ENCODE data around the gene S100A1. TPM values are rescaled to one million over a fixed set of nuclear protein-coding genes. Genes with fewer than 3 reads are reported as not detected.
"Not testable (repeated sequence)": the region's sequence is repeated elsewhere in the genome, so short reads cannot be mapped to it uniquely, and the experiment has no call there.

The S100A1 gene
- total RNA-seq, 1 experiment from 2014 or later, result 1.3 TPM

GRCh38 chr1:153670859-153671627, 42.8 kb downstream of the S100A1 start, which contains the start of gene ILF2 (continued):
- TF ChIP-seq ERG (CRISPR knock-in tag; IDR thresholded peaks at IDR 0.05), result no peak
- TF ChIP-seq TP53 (CRISPR knock-in tag; IDR thresholded peaks at IDR 0.05), result no peak
- 0 out of 2 replicates have a peak, but pooled peaks have one; percentile 12 for TF ChIP-seq E2F5 (CRISPR knock-in tag; IDR thresholded peaks at IDR 0.05)
- TF ChIP-seq ATF3 (CRISPR knock-in tag; conservative IDR thresholded peaks at IDR 0.05), result no peak
- no peak for TF ChIP-seq FOXP4 (CRISPR knock-in tag; IDR thresholded peaks at IDR 0.05)
- no peak; the same call in 1 of the 2 replicates for TF ChIP-seq EMX1 (CRISPR knock-in tag; IDR thresholded peaks at IDR 0.05)
- no peak for TF ChIP-seq PRRX2 (CRISPR knock-in tag; IDR thresholded peaks at IDR 0.05)
- TF ChIP-seq TCF7 (CRISPR knock-in tag; IDR thresholded peaks at IDR 0.05; ENCODE audit: low read depth), result no peak
- TF ChIP-seq FOXK1 (CRISPR knock-in tag; IDR thresholded peaks at IDR 0.05), result peak; percentile 74
- no peak for TF ChIP-seq GABPB1 (CRISPR knock-in tag; IDR thresholded peaks at IDR 0.05)
- no peak for TF ChIP-seq KAT7 (CRISPR knock-in tag; IDR thresholded peaks at IDR 0.05; ENCODE audit: borderline replicate concordance)
- no peak for TF ChIP-seq SOX15 (CRISPR knock-in tag; IDR thresholded peaks at IDR 0.05)
- TF ChIP-seq FOXP1 (CRISPR knock-in tag; IDR thresholded peaks at IDR 0.05; ENCODE audit: borderline replicate concordance), result no peak
- no peak for TF ChIP-seq E2F1 (CRISPR knock-in tag; IDR thresholded peaks at IDR 0.05)

GRCh38 chr1:153671628-153672353, 43.6 kb downstream of the S100A1 start:
- DNase-seq (ENCODE audit: low spot score), result peak; percentile 37
- Mint-ChIP-seq H3K36me3 (peaks cover 36% of the 10 kb centered on the region), H3K4me1 (peaks cover 14% of the 10 kb centered on the region)
- not testable (repeated sequence) for H3K9me3 Mint-ChIP-seq; H3K27ac Mint-ChIP-seq; H3K4me3 Mint-ChIP-seq; H3K27me3 Mint-ChIP-seq (ENCODE audit: low read depth); ATAC-seq
- CTCF ChIA-PET, result interaction anchor here (0.8 to 1.7 kb wide), 7 partner anchors 45 to 315 kb away, joined by 3 to 7 read pairs (median 5); partner anchors contain the start of genes INTS3, S100A13 and SLC27A3
- POLR2A ChIA-PET, result interaction anchor here (1.0 to 1.8 kb wide), 2 partner anchors 38 to 104 kb away, joined by 3 to 9 read pairs; partner anchors contain the start of gene CHTOP

- Mint-ChIP-seq H3K36me3 (peaks cover 19% of the 10 kb centered on the region), H3K4me3 (peak overlapping the region; percentile 15), H3K4me1 (peaks cover 22% of the 10 kb centered on the region), H3K27ac (no peak overlapping the region), H3K27me3 (ENCODE audit: low read depth) (peaks cover 9% of the 10 kb centered on the region), H3K9me3 (no peaks in the 10 kb centered on the region)
- ChIA-PET POLR2A (interaction anchor here (0.7 kb wide), 1 partner anchor 14 kb away, joined by 3 read pairs; no protein-coding TSS in a partner anchor), CTCF (interaction anchor here (0.7 kb wide), 1 partner anchor 11 kb away, joined by 4 read pairs; no protein-coding TSS in a partner anchor)
- ATAC-seq (no peak), DNase-seq (ENCODE audit: low spot score) (no peak)
- TF ChIP-seq ZNF281 (CRISPR knock-in tag; IDR thresholded peaks at IDR 0.05) (no peak), ESRRA (CRISPR knock-in tag; IDR thresholded peaks at IDR 0.05; ENCODE audit: borderline replicate concordance) (no peak), NFE2L1 (CRISPR knock-in tag; IDR thresholded peaks at IDR 0.05) (no peak)
Observed at GRCh38 chr1:153673511-153673910, 45.3 kb downstream of the S100A1 start.
